SK-N-SH (cell line): ENCODE data around the gene MANF. TPM values are rescaled to one million over a fixed set of nuclear protein-coding genes. Genes with fewer than 3 reads are reported as not detected.

ENCODE experiments used
- CTCF ChIA-PET: fragments of 300-600, 350-600 bp; formaldehyde crosslinking; extraction: SDS; loops from one replicate; lab custom pipeline; 2021; lab: Yijun Ruan, JAX
- POLR2A ChIA-PET: fragments of 350-600 bp; sonication (Branson Sonifier 250); formaldehyde crosslinking; extraction: SDS; loops from one replicate; lab custom pipeline; 2020; ENCODE audit warnings: antibody characterized with exemption, inconsistent platforms; lab: Yijun Ruan, JAX
- DNase-seq: peaks from one replicate; pipeline ENCODE4 v3.0.0; 2012
- H2AFZ ChIP-seq: fragments of 200-600 bp; sonication (generic); 2 replicates; pipeline ENCODE4 v1.8.1; 2016; ENCODE audit warnings: antibody characterized with exemption, mild to moderate bottlenecking, low read depth
- H3F3A ChIP-seq: fragments of 200-600 bp; sonication (generic); replicated peaks from 2 replicates; pipeline ENCODE3; 2016; ENCODE audit warnings: antibody characterized with exemption, mild to moderate bottlenecking; ENCODE audit not compliant: insufficient read depth
- H3K27ac ChIP-seq, 2 experiments: fragments of 200-500 bp in 1 of 2; fragments of 200-600 bp in 1 of 2; sonication (Bioruptor generic) in 1 of 2; sonication (generic), shearing (Covaris generic) in 1 of 2; 2 replicates each; pipeline versions ENCODE4 v1.5.1 to v1.6.1; 2014 to 2016; ENCODE audit warnings: low read depth in 2 of 2, inconsistent platforms in 1 of 2, low read length in 1 of 2, mild to moderate bottlenecking in 1 of 2, mixed read lengths in 1 of 2
- H3K27me3 ChIP-seq: fragments of 200-600 bp; sonication (generic), shearing (Covaris generic); 2 replicates; pipeline ENCODE4 v1.6.1; 2016; ENCODE audit warnings: mixed run types; ENCODE audit not compliant: insufficient read depth
- H3K36me3 ChIP-seq, 2 experiments: fragments of 200-500 bp in 1 of 2; fragments of 200-600 bp in 1 of 2; sonication (Bioruptor generic) in 1 of 2; sonication (generic) in 1 of 2; replicated peaks in 1 of 2; 2 replicates each; pipeline versions ENCODE3 to v1.5.1; 2014 to 2016; ENCODE audit warnings: low read length in 1 of 2, mild to moderate bottlenecking in 1 of 2; ENCODE audit not compliant: insufficient read depth in 2 of 2, control insufficient read depth in 1 of 2
- H3K4me1 ChIP-seq, 2 experiments: fragments of 200-500 bp in 1 of 2; fragments of 200-600 bp in 1 of 2; sonication (Bioruptor generic) in 1 of 2; sonication (generic), shearing (Covaris generic) in 1 of 2; 2 replicates each; pipeline versions ENCODE4 v1.5.1 to v1.6.1; 2014 to 2016; ENCODE audit warnings: low read depth in 1 of 2, low read length in 1 of 2, mixed run types in 1 of 2; ENCODE audit not compliant: insufficient read depth in 2 of 2, control insufficient read depth in 1 of 2
- H3K4me2 ChIP-seq: fragments of 200-600 bp; sonication (generic), shearing (Covaris generic); 2 replicates; pipeline ENCODE4 v1.6.1; 2017; ENCODE audit warnings: mixed run types
- H3K4me3 ChIP-seq, 2 experiments: fragments of 200-500 bp in 1 of 2; fragments of 200-600 bp in 1 of 2; sonication (Bioruptor generic) in 1 of 2; sonication (generic), shearing (Covaris generic) in 1 of 2; 2 replicates each; pipeline versions ENCODE4 v1.5.1 to v1.8.1; 2014 to 2016; ENCODE audit warnings: low read depth in 2 of 2, inconsistent platforms in 1 of 2, low read length in 1 of 2, mild to moderate bottlenecking in 1 of 2, mixed read lengths in 1 of 2, moderate library complexity in 1 of 2
- H3K79me2 ChIP-seq: fragments of 200-600 bp; sonication (generic); 2 replicates; pipeline ENCODE4 v1.8.1; 2017; ENCODE audit warnings: mild to moderate bottlenecking; ENCODE audit not compliant: insufficient read depth
- H3K9ac ChIP-seq: fragments of 200-600 bp; sonication (generic); 2 replicates; pipeline ENCODE4 v1.6.1; 2017; ENCODE audit warnings: mixed run types
- H3K9me2 ChIP-seq: fragments of 200-600 bp; sonication (generic); 2 replicates; pipeline ENCODE4 v1.6.1; 2017; ENCODE audit warnings: mixed run types
- H3K9me3 ChIP-seq: fragments of 200-600 bp; sonication (generic); 2 replicates; pipeline ENCODE4 v1.6.1; 2017; ENCODE audit warnings: mixed run types, mild to moderate bottlenecking, moderate library complexity
- H4K20me1 ChIP-seq: fragments of 200-600 bp; sonication (generic); 2 replicates; pipeline ENCODE4 v1.6.1; 2017; ENCODE audit warnings: mild to moderate bottlenecking, mixed run types; ENCODE audit not compliant: insufficient read depth
- FOSL2 ChIP-seq: IDR thresholded peaks from 2 replicates; pipeline ENCODE4 v1.4.0; 2012; ENCODE audit warnings: low read depth, mild to moderate bottlenecking, moderate library complexity, borderline replicate concordance
- FOXJ3 ChIP-seq: sonication (generic); formaldehyde crosslinking; IDR thresholded peaks from 2 replicates; pipeline ENCODE4 v1.5.1; 2020; ENCODE audit warnings: mild to moderate bottlenecking, missing genetic modification reagents
- JUND ChIP-seq: IDR thresholded peaks from 2 replicates; pipeline ENCODE4 v1.4.0; 2012
- MEF2A ChIP-seq: IDR thresholded peaks from 2 replicates; pipeline ENCODE4 v1.4.0; 2012; ENCODE audit warnings: low read depth, borderline replicate concordance
- RCOR1 ChIP-seq: fragments of 150-350 bp; IDR thresholded peaks from 2 replicates; pipeline ENCODE4 v1.6.1; 2017; ENCODE audit warnings: antibody characterized with exemption, low read length
- REST ChIP-seq: IDR thresholded peaks from 2 replicates; pipeline ENCODE4 v1.6.1; 2012; ENCODE audit warnings: mild to moderate bottlenecking, low read depth, low read length, moderate library complexity
- SIN3A ChIP-seq: IDR thresholded peaks from 2 replicates; pipeline ENCODE4 v1.6.1; 2012; ENCODE audit warnings: low read depth, mild to moderate bottlenecking, low read length, moderate library complexity, borderline replicate concordance
- TAF1 ChIP-seq: IDR thresholded peaks from 2 replicates; pipeline ENCODE4 v1.6.1; 2012; ENCODE audit warnings: low read depth, mild to moderate bottlenecking, low read length, moderate library complexity, borderline replicate concordance
- TCF12 ChIP-seq: IDR thresholded peaks from 2 replicates; pipeline ENCODE4 v1.4.0; 2012
- USF2 ChIP-seq: fragments of 150-350 bp; IDR thresholded peaks from 2 replicates; pipeline ENCODE4 v1.6.1; 2017; ENCODE audit warnings: antibody characterized with exemption, low read length, low read depth, borderline replicate concordance
- YY1 ChIP-seq: IDR thresholded peaks from 2 replicates; pipeline ENCODE4 v1.4.0; 2012; ENCODE audit warnings: low read depth, mild to moderate bottlenecking
- WGBS: methylation state at CpG from one replicate; pipeline ENCODE4 v1.1.6; 2017; ENCODE audit warnings: low lambda C conversion rate; 5-methylcytosine and 5-hydroxymethylcytosine counted together
- polyA plus RNA-seq, 3 experiments: library from polyadenylated mRNA; depleted of rRNA; stranded (reverse); fragments of >200 nt; gene quantifications; 2 replicates each; pipeline ENCODE4 v1.2.3, GENCODE V29; 2012
- TF ChIP-seq, protein P1 (sequence below): IDR thresholded peaks from 2 replicates; pipeline ENCODE4 v1.4.0; 2012; ENCODE audit warnings: low read depth, borderline replicate concordance
- TF ChIP-seq, protein P2 (sequence below): IDR thresholded peaks from 2 replicates; pipeline ENCODE4 v1.4.0; 2012; ENCODE audit warnings: low read depth, borderline replicate concordance

The MANF gene
- polyA plus RNA-seq, 1 of the 3 experiments (the other 2 are of a cell fraction) = 121 TPM

DNA sequence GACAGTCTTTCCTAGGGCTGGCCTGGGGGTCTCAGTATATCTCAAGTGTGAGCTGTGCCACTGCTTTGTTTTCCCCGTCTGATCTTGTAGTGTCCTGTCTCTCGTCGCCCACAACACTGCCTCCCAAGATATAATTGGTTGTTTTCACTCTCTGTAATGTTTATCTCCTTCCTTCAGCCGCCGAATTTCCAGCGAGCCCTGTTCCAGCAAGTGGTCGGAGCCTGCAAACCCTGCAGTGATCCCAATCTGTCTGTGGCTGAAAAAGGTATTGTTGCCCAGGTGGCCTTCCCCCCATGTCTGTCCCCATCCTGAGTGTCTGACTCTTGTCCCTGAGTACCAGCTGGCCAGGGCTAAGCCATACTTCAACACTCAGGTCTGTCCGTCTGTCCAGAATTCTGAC is 9.5 kb upstream of the MANF start (continued):
- TF ChIP-seq REST (no peak), TAF1 (no peak), YY1 (no peak), TCF12 (no peak), MEF2A (no peak), SIN3A (no peak)
- TF ChIP-seq, protein P1, sequence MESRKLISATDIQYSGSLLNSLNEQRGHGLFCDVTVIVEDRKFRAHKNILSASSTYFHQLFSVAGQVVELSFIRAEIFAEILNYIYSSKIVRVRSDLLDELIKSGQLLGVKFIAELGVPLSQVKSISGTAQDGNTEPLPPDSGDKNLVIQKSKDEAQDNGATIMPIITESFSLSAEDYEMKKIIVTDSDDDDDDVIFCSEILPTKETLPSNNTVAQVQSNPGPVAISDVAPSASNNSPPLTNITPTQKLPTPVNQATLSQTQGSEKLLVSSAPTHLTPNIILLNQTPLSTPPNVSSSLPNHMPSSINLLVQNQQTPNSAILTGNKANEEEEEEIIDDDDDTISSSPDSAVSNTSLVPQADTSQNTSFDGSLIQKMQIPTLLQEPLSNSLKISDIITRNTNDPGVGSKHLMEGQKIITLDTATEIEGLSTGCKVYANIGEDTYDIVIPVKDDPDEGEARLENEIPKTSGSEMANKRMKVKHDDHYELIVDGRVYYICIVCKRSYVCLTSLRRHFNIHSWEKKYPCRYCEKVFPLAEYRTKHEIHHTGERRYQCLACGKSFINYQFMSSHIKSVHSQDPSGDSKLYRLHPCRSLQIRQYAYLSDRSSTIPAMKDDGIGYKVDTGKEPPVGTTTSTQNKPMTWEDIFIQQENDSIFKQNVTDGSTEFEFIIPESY = no peak
- TF ChIP-seq, protein P2, sequence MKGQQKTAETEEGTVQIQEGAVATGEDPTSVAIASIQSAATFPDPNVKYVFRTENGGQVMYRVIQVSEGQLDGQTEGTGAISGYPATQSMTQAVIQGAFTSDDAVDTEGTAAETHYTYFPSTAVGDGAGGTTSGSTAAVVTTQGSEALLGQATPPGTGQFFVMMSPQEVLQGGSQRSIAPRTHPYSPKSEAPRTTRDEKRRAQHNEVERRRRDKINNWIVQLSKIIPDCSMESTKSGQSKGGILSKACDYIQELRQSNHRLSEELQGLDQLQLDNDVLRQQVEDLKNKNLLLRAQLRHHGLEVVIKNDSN = no peak

DNA sequence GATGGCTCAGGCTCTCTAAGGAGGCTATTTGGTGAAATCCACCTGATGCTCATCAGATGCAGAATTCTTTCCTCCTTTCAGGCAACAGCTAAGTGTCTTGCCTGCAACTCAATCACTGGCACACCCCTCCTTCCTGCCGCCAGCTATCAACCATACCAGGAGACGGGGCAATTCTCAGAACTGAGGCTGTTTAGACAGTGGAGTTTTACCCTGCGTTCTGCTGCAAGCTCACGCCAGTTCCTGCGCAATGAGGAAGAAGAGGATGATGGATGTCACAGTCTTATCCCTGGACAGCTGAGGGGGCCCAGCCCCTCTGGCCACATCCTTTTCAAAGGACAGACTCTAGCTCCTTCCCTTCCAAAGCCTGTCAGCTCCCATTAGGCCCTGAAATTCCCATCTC is 7.0 kb upstream of the MANF start:
- Histone ChIP-seq H3K36me3 (no peaks in the 10 kb centered on the region), H3K4me2 (no peak overlapping the region), H3K9me3 (no peaks in the 10 kb centered on the region), H3K27ac (no peak overlapping the region), H3K9ac (no peak overlapping the region), H3K4me3 (no peak overlapping the region), H3K27me3 (no peaks in the 10 kb centered on the region; the same call in 1 of the 2 replicates), H3K9me2 (no peaks in the 10 kb centered on the region), H4K20me1 (no peaks in the 10 kb centered on the region), H3F3A (no peaks in the 10 kb centered on the region), H2AFZ (no peak overlapping the region), H3K4me1 (no peaks in the 10 kb centered on the region; a peak in 1 of 4 replicates), H3K79me2 (peaks cover under 1% of the 10 kb centered on the region; the same call in 1 of the 2 replicates)
- ChIA-PET POLR2A (no interaction called here), CTCF (interaction anchor here (0.7 to 6.2 kb wide), 5 partner anchors 9 to 765 kb away, joined by 3 to 53 read pairs (median 12); partner anchors contain the start of gene MAPKAPK3)
- no peak for DNase-seq
- 86% methylated on average over 5 of the region's 5 CpGs for WGBS
- TF ChIP-seq FOXJ3 (CRISPR knock-in tag) (no peak), RCOR1 (no peak), REST (no peak), JUND (no peak), FOSL2 (no peak), USF2 (no peak), TCF12 (no peak)
